Stomach smooth muscle (tissue), 2 donors: Measurements from ENCODE around the gene RIT1.
A peak's percentile ranks its signal among the peaks of the same experiment; 100 is the strongest.

Experiments used
- H3K27ac ChIP-seq: one replicate; pipeline ENCODE4 v1.7.0; 2013; ENCODE audit warnings: mild to moderate bottlenecking, low read length, inconsistent platforms
- H3K27me3 ChIP-seq, 2 donors: one replicate each; pipeline ENCODE4 v1.7.0; 2013; ENCODE audit warnings: low read length in 2 of 2; ENCODE audit not compliant: insufficient read depth in 2 of 2, control insufficient read depth in 1 of 2
- H3K36me3 ChIP-seq, 2 donors: one replicate each; pipeline ENCODE4 v1.7.0; 2013; ENCODE audit warnings: low read length in 2 of 2; ENCODE audit not compliant: control insufficient read depth in 2 of 2, insufficient read depth in 2 of 2
- H3K4me1 ChIP-seq: one replicate; pipeline ENCODE4 v1.7.0; 2013; ENCODE audit warnings: low read length; ENCODE audit not compliant: control insufficient read depth, insufficient read depth
- H3K4me3 ChIP-seq, 2 donors: one replicate each; pipeline ENCODE4 v1.7.0; 2013; ENCODE audit warnings: low read length in 2 of 2
- H3K9ac ChIP-seq, 2 donors: one replicate each; pipeline ENCODE4 v1.7.0; 2013; ENCODE audit warnings: low read length in 2 of 2, mild to moderate bottlenecking in 1 of 2
- H3K9me3 ChIP-seq, 2 donors: one replicate each; pipeline ENCODE4 v1.7.0; 2013; ENCODE audit warnings: low read length in 2 of 2; ENCODE audit not compliant: control insufficient read depth in 2 of 2
- donor health status: healthy.
- donor health status: Pancreatic carcinoma.

The RIT1 gene

GRCh38 chr1:155892796-155893195, 18.4 kb downstream of the RIT1 start:
- no peak overlapping the region for H3K4me3 ChIP-seq

GRCh38 chr1:155890251-155890650, 20.9 kb downstream of the RIT1 start:
- Histone ChIP-seq H3K9me3 (no peaks in the 10 kb centered on the region), H3K27ac (no peak overlapping the region), H3K9ac (no peak overlapping the region), H3K4me1 (peaks cover 8% of the 10 kb centered on the region), H3K4me3 (no peak overlapping the region), H3K27me3 (no peaks in the 10 kb centered on the region), H3K36me3 (no peaks in the 10 kb centered on the region)

More at GRCh38 chr1:155892796-155893195, 18.4 kb downstream of the RIT1 start:
- Histone ChIP-seq H3K27me3 (no peaks in the 10 kb centered on the region), H3K9ac (no peak overlapping the region), H3K36me3 (peaks cover 0 to 2% of the 10 kb centered on the region in 2 donors), H3K9me3 (no peaks in the 10 kb centered on the region), H3K4me1 (peaks cover 8% of the 10 kb centered on the region), H3K27ac (peak overlapping the region; percentile 11)

- Histone ChIP-seq H3K27ac (no peak overlapping the region), H3K9ac (no peak overlapping the region), H3K9me3 (no peaks in the 10 kb centered on the region), H3K27me3 (no peaks in the 10 kb centered on the region), H3K4me1 (peaks cover 8% of the 10 kb centered on the region), H3K36me3 (peaks cover 0 to 2% of the 10 kb centered on the region in 2 donors), H3K4me3 (no peak overlapping the region)
Measured at GRCh38 chr1:155889566-155889965, 21.6 kb downstream of the RIT1 start.

GRCh38 chr1:155888481-155888880, 22.7 kb downstream of the RIT1 start:
- Histone ChIP-seq H3K27me3 (no peaks in the 10 kb centered on the region), H3K9ac (no peak overlapping the region), H3K9me3 (no peaks in the 10 kb centered on the region), H3K4me1 (peaks cover 8% of the 10 kb centered on the region), H3K27ac (no peak overlapping the region), H3K4me3 (no peak overlapping the region), H3K36me3 (peaks cover 0 to 2% of the 10 kb centered on the region in 2 donors)

- peaks cover 13% of the 10 kb centered on the region in 2 donors for H3K36me3 ChIP-seq
- no peaks in the 10 kb centered on the region for H3K9me3 ChIP-seq
- H3K4me3 ChIP-seq = no peak overlapping the region
- no peaks in the 10 kb centered on the region for H3K27me3 ChIP-seq
- peak overlapping the region in 1 of 2 donors; percentile 14 for H3K9ac ChIP-seq
- no peaks in the 10 kb centered on the region for H3K4me1 ChIP-seq
- no peak overlapping the region for H3K27ac ChIP-seq
Measured at GRCh38 chr1:155884982-155885381, 26.2 kb downstream of the RIT1 start.

- Histone ChIP-seq H3K9ac (peak overlapping the region in 1 of 2 donors; percentile 14), H3K9me3 (no peaks in the 10 kb centered on the region), H3K4me3 (no peak overlapping the region), H3K27me3 (no peaks in the 10 kb centered on the region), H3K36me3 (peaks cover 13% of the 10 kb centered on the region in 2 donors), H3K27ac (no peak overlapping the region), H3K4me1 (no peaks in the 10 kb centered on the region)
Measured at GRCh38 chr1:155884031-155884960, 26.9 kb downstream of the RIT1 start.

GRCh38 chr1:155882766-155883165, 28.4 kb downstream of the RIT1 start:
- no peaks in the 10 kb centered on the region for H3K27me3 ChIP-seq
- no peak overlapping the region for H3K9ac ChIP-seq
- H3K9me3 ChIP-seq = no peaks in the 10 kb centered on the region
- H3K4me3 ChIP-seq = no peak overlapping the region
- H3K4me1 ChIP-seq = no peaks in the 10 kb centered on the region
- peaks cover 13% of the 10 kb centered on the region in 2 donors for H3K36me3 ChIP-seq
- no peak overlapping the region for H3K27ac ChIP-seq

- H3K4me3 ChIP-seq = no peak overlapping the region
- H3K9me3 ChIP-seq = no peaks in the 10 kb centered on the region
- no peak overlapping the region for H3K9ac ChIP-seq
- H3K27me3 ChIP-seq = no peaks in the 10 kb centered on the region
- no peaks in the 10 kb centered on the region for H3K4me1 ChIP-seq
- H3K36me3 ChIP-seq = peaks cover 13% of the 10 kb centered on the region in 2 donors
- H3K27ac ChIP-seq = no peak overlapping the region
Measured at GRCh38 chr1:155882235-155882634, 28.9 kb downstream of the RIT1 start.

- Histone ChIP-seq H3K27ac (no peak overlapping the region), H3K9me3 (no peaks in the 10 kb centered on the region), H3K4me3 (no peak overlapping the region), H3K4me1 (no peaks in the 10 kb centered on the region), H3K9ac (no peak overlapping the region), H3K27me3 (no peaks in the 10 kb centered on the region), H3K36me3 (peaks cover 13% of the 10 kb centered on the region in 2 donors)
Measured at GRCh38 chr1:155880950-155881349, 30.2 kb downstream of the RIT1 start.

GRCh38 chr1:155880251-155880650, 30.9 kb downstream of the RIT1 start:
- no peak overlapping the region for H3K4me3 ChIP-seq
- no peak overlapping the region for H3K9ac ChIP-seq
- H3K27me3 ChIP-seq = no peaks in the 10 kb centered on the region
- H3K27ac ChIP-seq = no peak overlapping the region
- H3K4me1 ChIP-seq = no peaks in the 10 kb centered on the region
- peaks cover 13% of the 10 kb centered on the region in 2 donors for H3K36me3 ChIP-seq
- H3K9me3 ChIP-seq = no peaks in the 10 kb centered on the region

GRCh38 chr1:155877945-155878344, 33.2 kb downstream of the RIT1 start:
- no peak overlapping the region for H3K4me3 ChIP-seq
- no peak overlapping the region for H3K27ac ChIP-seq
- H3K9me3 ChIP-seq = no peaks in the 10 kb centered on the region
- H3K9ac ChIP-seq = no peak overlapping the region
- H3K4me1 ChIP-seq = peaks cover 2% of the 10 kb centered on the region
- peaks cover 12 to 13% of the 10 kb centered on the region in 2 donors for H3K36me3 ChIP-seq
- no peaks in the 10 kb centered on the region for H3K27me3 ChIP-seq
